ENCODE results near the gene RLIM.
A peak's percentile ranks its signal among the peaks of the same experiment; 100 is the strongest.
"Not testable (repeated sequence)": the region's sequence is repeated elsewhere in the genome, so short reads cannot be mapped to it uniquely, and the experiment has no call there.

RLIM gene, protein sequence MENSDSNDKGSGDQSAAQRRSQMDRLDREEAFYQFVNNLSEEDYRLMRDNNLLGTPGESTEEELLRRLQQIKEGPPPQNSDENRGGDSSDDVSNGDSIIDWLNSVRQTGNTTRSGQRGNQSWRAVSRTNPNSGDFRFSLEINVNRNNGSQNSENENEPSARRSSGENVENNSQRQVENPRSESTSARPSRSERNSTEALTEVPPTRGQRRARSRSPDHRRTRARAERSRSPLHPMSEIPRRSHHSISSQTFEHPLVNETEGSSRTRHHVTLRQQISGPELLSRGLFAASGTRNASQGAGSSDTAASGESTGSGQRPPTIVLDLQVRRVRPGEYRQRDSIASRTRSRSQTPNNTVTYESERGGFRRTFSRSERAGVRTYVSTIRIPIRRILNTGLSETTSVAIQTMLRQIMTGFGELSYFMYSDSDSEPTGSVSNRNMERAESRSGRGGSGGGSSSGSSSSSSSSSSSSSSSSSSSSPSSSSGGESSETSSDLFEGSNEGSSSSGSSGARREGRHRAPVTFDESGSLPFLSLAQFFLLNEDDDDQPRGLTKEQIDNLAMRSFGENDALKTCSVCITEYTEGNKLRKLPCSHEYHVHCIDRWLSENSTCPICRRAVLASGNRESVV

DNA sequence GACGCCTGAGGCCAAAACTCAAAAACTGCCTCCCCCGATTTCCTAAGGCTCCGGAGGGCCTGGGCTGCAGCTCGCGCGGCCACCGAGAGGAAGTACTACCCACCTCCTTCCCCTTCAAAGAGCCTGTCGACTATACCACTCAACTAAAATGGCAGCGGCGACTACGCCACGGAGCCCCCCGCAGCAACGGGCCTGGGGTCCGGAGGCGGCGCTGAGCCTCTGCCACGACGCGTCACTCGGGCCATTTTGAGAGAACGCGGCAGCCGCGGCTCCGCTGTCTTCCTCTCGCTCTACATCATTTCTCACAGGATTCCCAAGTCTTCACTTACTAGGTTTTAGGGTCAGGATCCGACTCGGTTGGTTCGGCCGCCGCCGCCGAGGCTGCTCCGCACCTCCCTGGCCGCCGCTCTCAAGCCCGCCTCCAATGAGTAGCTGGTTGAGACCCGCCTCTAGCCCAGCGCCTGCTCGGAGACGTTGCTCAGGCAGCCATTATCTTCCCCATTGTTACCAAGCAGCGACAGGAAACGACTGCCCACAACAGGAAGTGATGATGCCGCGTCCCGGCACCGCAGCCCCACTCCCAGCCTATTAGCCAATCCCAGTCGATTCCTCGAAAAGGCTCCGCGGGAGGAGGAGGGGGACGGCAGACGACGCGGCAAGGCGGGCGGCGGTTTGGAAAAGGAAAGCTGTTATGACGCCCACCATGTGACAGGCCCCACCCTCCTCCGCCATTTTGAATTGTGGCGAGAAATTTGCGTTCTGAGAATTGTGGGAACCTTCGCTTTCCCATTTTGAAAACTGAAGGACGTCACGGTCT is at the start of gene RLIM:
Gene RLIM, minus strand, starts transcription at position 532 of the 817 bp plus-strand sequence. CDS start 18,647 bp downstream, outside the sequence.
- peak; percentile 97 for DNase-seq

DNA sequence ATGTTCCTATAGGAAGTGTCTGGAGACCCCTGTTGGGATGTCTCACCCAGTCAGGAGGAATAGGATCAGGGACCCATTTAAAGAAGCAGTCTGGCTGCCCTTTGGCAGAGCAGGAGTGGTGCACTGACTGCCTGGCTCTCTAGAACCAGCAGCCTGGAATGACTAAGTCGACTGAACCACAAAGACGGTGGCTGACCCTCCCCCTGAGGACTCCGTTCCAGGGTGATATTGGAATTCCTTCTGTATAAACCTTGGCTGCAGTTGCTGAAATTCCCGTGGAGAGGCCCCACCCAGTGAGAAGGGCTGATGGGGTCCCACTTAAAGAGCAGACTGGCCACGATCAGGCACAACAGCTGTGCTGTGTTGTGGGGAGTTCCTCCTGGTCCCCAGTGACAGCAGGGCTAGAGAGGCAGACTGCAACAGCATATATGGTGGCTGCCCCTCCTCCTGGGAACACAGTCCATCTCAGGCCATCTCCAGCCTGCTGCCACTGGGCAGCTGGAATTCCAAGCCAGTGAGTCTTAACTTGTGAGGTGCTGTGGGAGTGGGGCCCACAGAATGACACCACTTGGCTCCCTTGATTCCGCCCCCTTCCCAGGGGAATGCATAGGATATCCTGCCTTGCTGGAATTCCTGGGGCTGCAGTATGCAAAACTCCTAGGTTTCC is 41.8 kb upstream of the RLIM start:
- DNase-seq = no peak

DNA sequence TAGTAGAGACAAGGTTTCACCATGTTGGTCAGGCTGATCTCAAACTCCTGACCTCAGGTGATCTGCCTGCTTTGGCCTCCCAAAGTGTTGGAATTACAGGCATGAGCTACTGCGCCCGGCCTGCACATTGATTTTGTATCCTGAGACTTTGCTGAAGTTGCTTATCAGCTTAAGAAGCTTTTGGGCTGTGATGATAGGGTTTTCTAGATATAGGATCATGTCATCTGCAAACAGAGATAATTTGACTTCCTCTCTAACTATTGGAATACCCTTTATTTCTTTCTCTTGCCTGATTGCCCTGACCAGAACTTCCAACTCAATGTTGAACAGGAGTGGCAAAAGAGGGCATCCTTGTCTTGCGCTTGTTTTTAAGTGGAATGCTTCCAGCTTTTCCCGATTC is 40.5 kb upstream of the RLIM start:
- DNase-seq = not testable (repeated sequence)

DNA sequence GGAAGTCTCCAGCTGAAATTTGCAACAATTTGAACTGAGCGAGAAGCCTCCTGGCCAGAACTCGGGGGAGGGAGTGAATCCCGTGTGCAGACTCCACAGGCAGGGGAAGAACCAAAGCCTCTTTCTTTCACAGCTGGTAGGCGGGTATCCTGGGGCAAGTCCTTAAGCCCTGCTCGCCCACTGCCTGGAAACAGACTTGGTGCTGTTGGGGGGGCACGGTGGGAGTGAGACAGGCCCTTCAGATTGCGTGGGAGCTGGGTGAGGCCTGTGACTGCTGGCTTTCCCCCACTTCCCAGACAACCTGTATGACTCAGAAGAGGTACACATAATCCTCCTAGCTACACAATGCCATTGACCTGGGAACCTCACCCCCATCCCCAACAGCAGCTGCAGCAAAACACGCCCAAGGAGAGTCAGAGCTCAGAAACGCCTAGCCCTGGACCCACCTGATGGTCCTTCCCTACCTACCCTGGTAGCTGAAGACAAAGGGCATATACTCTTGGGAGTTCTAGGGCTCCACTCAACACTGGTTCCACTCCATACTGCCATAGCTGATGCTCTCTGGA is 22.4 kb upstream of the RLIM start:
- DNase-seq = no peak

DNA sequence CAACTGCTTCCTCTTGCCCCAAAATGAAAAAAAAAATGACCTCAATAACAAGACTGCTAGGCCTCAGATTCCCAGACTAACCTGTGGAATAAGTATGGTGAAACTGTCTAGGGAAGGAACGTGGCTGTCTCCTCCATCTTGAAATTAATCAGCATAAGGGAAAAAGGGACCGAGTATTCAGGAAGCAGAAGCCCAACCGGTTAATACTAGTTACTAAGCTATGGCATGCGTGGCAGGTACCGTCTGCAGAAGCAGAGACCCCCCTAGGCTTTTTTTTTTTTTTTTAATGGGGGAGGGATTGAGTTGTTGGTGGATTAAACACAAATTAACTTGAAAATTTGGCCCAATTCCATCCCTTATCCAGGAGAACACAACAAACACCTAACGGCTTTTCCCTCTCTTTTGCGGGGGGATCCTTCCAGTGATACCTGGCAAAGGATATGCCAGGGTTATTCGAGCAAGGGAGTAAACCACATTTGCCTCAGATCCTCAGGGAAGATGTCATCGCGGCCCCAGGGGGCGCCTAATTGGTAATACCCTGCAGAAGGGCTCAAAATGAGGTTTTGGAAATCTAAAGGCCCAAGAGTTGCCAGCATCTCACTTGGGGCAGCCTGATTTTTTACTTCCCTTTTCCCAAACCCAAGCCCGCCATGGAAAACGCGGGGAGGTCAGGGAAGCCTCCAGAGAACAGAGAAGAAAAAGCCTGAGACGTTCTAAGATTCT is 893 bp downstream of the RLIM start:
- peak; percentile 29 for DNase-seq

DNA sequence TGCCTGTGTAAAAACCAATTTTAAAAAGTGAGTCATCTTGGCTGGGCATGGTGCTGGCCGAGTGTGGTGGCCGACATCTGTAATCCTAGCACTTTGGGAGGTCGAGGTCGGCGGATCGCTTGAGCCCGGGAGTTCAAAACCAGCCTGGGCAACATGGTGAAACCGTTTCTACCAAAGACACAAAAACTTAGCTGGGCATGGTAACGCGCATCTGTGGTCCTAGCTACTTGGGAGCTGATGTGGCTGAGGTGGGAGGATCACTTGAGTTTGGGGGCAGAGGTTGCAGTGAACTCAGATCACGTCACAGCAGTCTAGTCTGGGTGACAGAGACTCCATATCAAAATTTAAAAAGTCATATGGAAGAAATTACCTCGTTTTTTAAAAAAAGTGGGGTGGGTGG is 7.6 kb downstream of the RLIM start:
- no peak for DNase-seq

DNA sequence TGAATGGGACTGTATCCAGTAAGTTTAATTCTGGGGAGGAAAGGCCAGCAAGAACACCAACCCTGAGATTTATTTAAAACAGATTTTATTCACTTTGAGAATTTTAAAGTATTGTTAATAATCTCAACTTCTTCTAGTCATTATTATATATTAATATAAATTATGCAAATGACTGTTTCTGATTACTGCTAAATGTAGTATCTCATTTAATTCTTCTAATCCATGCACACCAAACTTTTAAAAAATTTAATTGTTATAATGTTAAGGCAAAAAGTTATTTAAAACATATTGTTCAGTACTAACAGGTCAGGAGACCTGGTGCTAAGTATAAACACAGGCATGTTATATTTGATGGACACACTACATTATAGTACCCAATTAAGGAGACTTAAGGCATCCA is 8.1 kb downstream of the RLIM start:
- DNase-seq = no peak

DNA sequence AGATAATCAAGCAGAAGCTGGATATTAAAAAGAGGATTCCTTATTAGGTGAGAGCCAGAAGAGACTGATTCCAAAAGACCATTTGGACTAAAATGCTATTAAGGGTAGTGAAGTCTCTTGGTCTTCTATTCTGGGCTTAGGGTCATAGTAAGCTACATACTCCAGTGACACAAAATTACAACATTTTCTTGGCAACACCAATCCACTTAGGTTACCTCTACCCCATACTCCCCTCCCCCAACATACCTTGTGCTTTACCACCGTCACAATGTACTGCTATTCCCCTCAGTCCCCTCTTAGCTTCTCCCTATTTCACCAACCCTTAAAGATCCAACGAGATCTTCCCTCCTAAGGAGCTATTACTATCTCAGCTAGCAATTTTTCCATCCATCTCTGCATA is 11.4 kb downstream of the RLIM start:
- DNase-seq = no peak

DNA sequence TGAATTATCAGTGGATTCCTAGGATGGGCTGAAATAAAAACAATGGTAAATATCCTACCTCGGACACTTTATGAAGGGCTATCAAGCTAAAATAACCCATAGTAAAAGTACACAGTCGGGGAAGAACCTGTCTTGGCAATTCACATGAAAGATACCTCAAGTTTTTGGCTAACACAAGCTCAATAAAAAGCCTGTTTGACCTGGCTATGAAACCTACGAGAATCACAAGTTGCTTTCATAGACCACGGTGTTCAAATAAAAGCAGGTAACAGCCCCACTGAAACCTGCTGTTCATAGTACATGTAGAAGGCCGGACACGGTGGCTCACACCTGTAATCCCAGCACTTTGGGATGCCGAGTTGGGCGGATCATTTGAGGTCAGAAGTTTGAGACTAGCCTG is 12.3 kb downstream of the RLIM start:
- no peak for DNase-seq

DNA sequence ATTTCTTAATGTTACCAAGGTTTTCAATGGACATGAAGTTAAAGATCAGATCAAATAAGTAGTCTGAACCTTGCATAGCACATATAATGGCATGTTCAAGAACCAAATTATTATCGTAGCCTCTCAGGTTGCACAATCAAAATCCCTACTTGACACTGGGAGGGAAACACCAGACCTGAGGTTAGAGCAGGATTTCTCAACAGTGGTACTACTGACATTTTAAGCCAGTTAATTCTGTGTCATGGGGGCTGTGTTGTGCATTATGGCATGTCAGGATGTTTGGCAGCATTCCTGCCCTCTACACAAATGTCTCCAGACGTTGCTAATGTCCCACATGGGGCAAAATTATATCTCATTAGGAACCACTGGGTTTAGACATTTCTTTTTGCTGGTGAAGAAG is 20.8 kb downstream of the RLIM start:
- DNase-seq = no peak

DNA sequence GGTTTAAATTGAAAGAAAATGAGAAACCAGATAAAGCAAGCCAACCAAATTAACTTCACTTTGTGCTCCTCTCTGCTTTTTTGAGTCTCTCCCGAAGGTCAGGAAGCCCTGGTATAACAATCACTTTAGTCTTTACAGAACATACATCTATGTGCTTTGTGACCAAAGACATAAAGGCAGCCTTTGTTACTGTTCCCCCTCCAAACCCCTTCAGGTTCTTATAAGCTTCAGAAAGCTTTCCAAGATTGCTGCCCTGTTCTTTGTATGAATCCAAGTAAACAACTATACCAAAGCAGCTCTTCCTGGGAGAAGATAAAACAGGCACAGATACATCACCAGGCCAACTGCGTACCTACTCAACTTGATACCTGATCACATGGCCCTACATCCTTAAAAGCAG is 28.7 kb downstream of the RLIM start:
- no peak for DNase-seq

DNA sequence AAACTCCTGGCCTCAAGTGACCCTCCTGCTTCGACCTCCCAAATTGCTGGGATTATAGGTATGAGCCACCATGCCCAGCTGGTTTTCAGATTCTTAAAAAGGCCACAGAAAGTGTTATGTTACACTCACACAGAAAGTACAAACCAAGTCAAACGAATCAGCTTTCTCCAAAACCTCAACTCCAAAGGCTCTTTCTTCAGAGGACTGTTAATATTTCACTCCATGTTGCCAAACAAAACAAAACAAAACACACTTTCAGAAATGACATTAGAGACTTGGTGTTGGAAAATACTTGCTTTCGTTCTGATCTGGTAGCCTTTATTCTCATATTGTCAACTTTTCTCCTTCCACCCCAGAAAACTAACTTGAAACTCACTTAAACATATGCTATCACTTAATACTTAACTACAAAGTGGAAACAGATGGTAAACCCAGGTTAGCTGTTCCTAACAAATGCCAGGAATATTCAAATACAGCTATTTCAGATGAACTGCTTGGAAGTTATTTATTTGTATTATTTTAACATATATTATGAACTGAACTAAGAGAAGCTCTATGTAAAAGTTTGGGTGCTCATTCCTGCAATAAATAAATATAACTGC is 34.7 kb downstream of the RLIM start:
- no peak for DNase-seq

DNA sequence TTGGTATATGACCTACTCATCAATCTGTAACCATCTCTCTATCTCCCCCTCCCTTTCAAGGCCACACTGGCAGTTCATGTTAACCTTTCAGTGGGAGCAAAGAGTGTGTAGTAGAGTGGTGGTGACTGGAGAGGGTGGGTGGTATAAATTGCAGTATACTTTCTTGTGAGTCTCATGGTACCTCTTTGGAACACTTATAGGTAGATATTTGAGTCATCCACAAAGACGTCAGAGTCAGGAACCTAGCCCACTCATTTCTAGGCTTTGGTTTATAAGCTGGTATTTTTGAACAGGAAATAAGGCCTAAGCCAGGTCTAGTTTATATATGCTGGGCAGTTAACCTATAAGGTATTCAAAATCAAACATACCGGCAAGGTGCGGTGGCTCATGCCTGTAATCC is 36.3 kb downstream of the RLIM start:
- DNase-seq = no peak

DNA sequence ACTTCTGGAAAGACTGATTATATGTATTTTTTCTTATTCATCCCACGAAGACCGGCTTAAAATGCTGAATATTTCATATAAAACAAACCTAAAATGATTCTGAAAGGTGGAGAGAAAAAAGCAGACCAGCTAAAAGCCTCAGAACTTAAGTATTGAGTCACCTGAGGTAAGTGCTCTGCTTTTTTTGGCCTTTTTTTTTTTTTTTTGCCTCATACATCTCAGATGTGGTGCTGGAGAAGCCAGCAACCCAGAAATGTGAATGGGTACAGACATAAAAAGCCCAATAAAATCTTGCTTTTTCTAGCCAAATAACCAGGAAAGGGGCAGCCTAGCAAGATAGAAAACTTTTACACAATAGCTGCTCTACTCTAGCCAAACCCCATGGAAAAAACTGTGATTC is 57.0 kb downstream of the RLIM start:
- DNase-seq = no peak

DNA sequence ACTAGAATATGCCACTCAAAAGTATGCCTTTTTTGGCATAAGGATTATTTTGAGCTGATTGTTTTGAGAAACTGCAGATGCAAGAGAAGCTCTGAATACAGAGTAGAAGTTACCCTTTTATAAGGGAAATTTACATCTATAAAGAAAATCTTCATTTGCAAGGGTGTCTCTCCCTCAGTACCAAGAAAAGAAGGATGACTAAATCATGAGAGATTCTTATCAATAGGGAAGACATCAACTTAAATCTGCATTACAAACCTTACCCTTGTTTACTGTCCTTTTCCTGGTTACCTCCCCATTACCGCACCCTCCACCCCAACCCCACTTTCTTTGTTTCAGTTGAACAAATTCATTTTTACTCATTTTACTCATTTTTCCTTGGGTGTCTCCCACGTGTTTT is 62.5 kb downstream of the RLIM start:
- no peak for DNase-seq

DNA sequence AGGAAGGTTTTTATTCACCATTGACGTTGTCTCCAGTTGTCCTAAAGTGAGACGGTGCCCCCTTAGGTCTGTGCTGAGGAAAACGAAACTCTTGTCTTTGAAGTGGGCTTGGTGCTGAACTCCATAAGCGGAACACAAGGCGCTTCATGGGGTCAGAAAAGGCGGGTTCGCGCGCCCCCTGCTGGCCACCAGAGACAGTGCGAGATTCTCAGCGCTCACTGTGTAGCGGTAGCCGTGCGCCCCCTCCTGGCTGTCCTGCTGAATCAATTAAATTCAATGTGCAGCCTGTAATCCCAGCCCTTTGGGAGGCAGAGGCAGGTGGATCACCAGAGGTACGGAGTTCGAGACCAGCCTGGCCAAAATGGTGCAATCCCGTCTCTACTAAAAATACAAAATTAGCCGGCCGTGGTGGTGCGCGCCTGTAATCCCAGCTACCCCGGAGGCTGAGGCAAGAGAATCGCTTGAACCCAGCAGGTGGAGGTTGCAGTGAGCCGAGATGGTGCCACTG is 64.1 kb downstream of the RLIM start:
- peak; percentile 90 for DNase-seq

DNA sequence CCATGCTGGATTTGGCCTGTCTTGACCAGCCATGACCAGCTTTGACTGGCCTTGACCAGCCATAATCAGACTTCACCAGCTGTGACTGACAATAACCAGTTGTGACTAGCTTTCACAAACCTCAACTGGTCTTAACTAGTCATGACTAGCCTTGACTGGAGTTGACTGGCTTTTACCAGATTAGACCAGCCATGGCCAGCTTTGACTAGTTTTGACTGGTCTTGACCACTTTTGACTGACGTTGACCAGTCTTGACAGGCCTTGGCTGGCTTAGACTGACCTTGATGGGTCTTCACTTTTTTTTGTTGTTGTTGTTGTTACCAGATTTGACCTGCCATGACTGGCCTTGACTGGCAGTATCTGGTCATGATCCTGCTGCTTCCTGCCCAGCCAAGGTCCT is 67.4 kb downstream of the RLIM start:
- no peak for DNase-seq

DNA sequence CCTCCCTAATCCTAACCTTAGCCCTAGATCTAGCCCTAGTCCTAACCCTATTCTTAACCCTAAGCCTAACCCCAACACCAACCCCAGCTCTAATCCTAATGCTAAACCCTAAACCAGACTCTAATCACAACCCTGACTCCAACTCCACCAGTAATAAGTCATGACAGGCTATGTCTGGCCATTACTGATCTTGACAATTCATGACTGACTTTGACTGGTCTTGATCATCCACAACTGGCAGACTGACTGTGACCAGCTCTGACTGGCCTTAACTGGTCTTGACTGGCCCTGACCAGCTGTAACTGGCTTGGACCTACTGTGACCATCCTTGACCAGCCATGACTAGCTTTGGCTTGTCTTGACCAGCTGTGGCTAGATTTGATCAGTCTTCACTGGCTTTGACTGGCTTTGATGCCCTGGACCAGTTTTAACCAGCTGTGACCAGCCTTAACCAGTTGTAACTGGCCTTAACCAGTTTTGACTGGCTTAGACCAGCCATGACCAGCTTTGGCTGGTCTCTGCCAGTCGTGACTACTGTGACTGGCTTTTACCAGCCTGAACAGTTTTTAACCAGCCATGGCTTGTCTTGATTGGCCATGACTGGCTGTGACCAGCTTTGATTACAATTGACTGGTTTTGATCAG is 68.4 kb downstream of the RLIM start:
- DNase-seq = no peak

DNA sequence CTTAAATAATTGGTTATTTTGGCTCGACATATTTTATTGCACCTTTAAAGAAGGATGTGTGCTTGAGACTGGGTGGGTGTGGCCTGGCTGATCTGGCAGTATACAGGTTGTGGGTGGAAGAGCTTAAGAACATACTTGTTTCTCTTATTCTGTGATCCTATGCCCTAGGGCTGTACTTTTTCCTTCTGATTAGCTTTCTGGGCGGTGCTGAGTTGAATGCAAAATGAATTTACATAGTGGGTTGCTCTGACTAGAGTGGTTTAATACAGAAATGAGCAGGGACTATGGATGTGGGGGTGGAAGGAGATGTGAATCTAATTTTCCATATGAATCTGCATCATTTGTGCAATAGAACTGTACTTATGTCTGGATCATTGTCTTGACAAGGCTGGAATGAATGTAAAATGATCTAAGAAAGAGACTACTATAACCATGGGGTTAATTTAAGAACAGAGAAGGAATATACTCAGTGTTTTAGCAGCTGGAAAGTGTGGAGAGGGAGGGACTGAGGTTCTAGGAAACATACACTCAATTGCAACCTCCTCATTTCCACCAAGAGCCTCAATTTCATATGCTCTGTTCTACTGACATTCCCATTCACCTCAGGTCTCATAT is 73.7 kb downstream of the RLIM start:
- DNase-seq = no peak

DNA sequence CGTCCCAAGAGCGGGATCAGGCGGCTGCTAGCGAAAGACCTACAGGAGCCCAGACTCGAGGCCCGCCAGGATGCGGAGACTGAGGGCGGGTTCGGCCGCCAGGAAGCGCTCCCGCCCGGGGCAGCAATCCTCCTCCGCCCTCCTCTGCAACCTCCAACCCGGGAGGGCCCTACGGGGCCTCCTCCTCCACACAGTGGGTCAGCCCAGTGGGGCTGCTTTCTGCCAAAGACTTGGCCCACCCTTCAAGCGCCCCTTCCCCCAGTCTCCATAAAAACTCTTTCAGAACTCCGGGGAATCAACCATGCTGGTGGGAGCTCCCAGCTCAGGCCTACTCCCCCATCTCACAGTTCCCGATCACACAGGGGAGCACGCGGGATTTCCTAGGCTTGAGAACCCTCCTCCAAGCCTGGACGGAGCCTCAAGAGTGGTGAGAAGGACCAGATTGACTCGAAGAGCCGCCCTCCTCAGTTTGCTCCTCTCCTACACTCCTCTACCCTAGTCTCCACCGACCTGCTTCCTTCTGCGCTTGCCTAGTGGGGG is 77.5 kb downstream of the RLIM start:
- DNase-seq = peak; percentile 60
